Kidney epithelial cell (primary cell): Measurements from ENCODE around the gene SGMS1. TPM values are rescaled to one million over a fixed set of nuclear protein-coding genes. Genes with fewer than 3 reads are reported as not detected.

Experiments used
- DNase-seq: peaks from one replicate; pipeline ENCODE4 v3.0.0-alpha.2; 2010; ENCODE audit warnings: low read depth
- H3K27me3 ChIP-seq: 2 replicates; pipeline ENCODE4 v1.6.0; 2011; ENCODE audit warnings: low read length; ENCODE audit not compliant: control insufficient read depth, insufficient read depth
- H3K36me3 ChIP-seq: 2 replicates; pipeline ENCODE4 v1.5.1; 2011; ENCODE audit warnings: low read length; ENCODE audit not compliant: control insufficient read depth, insufficient read depth
- H3K4me3 ChIP-seq: 2 replicates; pipeline ENCODE4 v1.5.1; 2011; ENCODE audit warnings: low read depth, mild to moderate bottlenecking, control low read depth, low read length
- total RNA-seq: library from RNA; depleted of rRNA; stranded (reverse); fragments of >200 nt; gene quantifications from 2 replicates; pipeline ENCODE4 v1.2.3, GENCODE V29; 2015
- TF ChIP-seq, protein P1 (sequence below): IDR thresholded peaks from 2 replicates; pipeline ENCODE4 v1.5.1; 2011; ENCODE audit warnings: mild to moderate bottlenecking, moderate library complexity, low read length, control low read depth, inconsistent platforms; ENCODE audit not compliant: insufficient read depth, poor library complexity, severe bottlenecking

The SGMS1 gene
- total RNA-seq, 1 donor from 2014 or later = 27.0 TPM

DNA sequence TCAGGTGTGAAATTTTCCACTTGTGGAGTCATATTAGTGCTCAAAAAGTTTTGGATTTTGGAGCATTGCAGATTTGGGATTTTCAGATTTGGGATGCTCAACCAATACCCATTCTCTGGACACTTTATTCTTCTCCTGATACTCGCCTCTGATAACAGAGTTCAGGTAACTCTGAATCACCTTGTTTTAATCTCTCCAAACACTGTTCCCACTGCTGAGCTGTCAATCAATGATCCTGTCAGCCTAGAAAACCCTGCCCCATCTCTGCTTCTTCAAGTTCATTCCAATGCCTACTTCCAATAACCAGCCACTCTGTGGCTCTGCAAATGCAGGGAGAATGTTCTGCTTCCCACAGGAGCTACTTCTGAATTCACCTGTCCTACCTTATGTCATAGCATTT, 21.8 kb downstream of the SGMS1 start:
- Histone ChIP-seq H3K27me3 (no peaks in the 10 kb centered on the region), H3K4me3 (no peak overlapping the region), H3K36me3 (no peaks in the 10 kb centered on the region)
- TF ChIP-seq, protein P1, sequence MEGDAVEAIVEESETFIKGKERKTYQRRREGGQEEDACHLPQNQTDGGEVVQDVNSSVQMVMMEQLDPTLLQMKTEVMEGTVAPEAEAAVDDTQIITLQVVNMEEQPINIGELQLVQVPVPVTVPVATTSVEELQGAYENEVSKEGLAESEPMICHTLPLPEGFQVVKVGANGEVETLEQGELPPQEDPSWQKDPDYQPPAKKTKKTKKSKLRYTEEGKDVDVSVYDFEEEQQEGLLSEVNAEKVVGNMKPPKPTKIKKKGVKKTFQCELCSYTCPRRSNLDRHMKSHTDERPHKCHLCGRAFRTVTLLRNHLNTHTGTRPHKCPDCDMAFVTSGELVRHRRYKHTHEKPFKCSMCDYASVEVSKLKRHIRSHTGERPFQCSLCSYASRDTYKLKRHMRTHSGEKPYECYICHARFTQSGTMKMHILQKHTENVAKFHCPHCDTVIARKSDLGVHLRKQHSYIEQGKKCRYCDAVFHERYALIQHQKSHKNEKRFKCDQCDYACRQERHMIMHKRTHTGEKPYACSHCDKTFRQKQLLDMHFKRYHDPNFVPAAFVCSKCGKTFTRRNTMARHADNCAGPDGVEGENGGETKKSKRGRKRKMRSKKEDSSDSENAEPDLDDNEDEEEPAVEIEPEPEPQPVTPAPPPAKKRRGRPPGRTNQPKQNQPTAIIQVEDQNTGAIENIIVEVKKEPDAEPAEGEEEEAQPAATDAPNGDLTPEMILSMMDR = no peak
- no peak for DNase-seq

DNA sequence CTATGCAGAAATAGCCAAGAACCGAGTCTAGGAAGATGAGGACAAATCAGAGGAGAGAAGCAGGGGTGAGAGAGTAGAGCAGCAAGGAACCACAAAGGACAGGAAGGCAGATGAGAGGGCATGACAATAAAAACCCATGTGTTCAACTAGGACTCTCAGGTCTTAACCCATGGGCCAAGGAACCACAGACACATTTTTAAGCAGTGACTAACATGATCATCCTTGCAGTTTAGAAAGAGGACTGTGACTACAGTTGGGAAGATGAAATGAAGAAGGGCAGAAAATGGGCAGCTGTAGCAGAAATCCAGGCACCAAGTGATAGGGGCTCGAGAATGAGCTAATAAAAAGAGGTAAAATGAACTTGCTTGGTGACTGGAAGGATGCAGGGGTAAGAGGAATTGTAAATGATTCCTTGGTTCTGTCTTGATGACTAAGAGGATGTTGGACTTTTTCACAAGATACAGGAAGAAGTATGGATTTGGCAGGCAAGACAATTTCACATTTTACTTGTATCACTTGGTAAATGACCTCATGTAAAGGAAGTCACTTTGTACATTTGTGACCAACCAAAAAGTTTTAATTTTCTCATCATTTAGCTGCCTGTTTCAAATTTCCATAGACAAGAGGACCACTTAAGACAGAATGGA, 22.8 kb downstream of the SGMS1 start:
- TF ChIP-seq, protein P1 = no peak
- Histone ChIP-seq H3K36me3 (no peaks in the 10 kb centered on the region), H3K27me3 (no peaks in the 10 kb centered on the region), H3K4me3 (no peak overlapping the region)
- no peak for DNase-seq

DNA sequence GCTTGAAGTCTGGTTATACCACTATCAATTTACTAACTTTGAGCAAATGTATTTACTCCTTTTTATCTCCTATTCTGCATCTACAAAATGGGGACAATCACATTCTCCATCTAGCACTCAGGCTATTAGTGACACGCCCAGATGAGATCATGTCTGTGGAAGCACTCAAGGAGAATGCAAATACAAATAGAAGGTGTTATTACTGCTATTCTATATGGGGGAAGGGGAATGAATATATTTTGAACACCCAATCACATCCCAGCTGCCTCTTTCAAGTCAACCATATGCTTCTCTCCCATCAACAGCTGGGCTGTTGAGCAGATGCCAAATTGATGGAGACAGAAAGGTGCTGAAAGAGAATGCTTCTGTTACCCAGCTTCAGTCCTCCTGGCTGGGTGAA, 23.5 kb downstream of the SGMS1 start:
- no peak for DNase-seq
- Histone ChIP-seq H3K4me3 (no peak overlapping the region), H3K36me3 (no peaks in the 10 kb centered on the region), H3K27me3 (no peaks in the 10 kb centered on the region)
- TF ChIP-seq, protein P1 = no peak

DNA sequence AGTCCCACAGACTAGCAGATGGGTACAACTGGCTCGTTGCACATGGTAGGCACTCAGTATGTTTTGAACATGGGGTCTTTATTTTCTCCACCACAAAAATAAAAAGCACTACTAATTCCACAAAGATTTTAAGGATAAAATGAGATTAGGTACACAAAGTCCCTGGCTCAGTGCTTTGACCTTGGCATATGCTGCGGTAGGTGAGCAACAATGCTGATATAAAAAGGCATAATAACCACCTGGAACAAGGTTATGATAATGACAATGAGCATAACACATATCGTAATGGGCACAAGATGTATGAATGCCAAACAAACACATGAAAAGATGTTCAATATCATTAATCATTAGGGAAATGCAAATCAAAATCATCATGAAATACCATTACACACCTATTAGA, 26.9 kb downstream of the SGMS1 start:
- no peaks in the 10 kb centered on the region for H3K27me3 ChIP-seq
- no peak overlapping the region for H3K4me3 ChIP-seq
- TF ChIP-seq, protein P1 = no peak
- DNase-seq = no peak
- no peaks in the 10 kb centered on the region for H3K36me3 ChIP-seq

DNA sequence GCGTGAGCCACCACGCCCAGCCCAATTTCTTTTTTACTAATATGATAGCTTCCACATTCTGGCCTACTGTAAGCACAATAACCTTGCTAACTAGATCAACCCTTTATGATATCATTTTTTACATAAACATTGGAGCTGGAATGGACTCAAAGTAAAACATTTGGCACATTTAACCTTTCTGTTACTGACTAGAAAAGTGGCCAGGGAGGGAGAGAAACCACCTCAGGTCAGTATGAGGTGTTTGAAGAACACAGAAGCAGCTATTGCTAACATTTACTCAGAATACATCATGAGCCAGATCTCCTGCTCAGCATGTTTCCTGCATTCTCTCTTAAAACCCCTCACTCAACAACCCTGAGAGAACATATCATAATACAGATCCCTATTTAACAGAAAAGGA, 27.3 kb downstream of the SGMS1 start:
- Histone ChIP-seq H3K36me3 (no peaks in the 10 kb centered on the region), H3K4me3 (no peak overlapping the region), H3K27me3 (no peaks in the 10 kb centered on the region)
- DNase-seq = no peak
- TF ChIP-seq, protein P1 = no peak

DNA sequence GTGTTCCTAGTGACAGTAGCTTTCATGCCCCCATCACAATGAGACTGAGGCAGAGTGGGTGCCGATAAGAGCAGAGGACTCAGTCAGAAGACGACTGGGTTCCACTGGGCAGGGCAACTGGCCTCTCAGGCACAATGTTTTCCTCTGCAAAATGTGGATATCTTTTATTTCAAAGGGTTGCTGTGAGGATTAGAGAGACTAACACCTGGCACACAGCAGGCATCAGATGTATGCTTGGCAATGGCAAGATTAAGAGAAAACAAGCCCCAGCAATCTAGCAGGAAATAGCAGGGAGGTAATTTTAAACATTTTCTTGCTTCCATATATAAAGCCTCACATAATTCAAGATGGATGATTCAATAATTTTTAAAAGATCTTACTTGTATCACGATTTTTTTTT, 28.0 kb downstream of the SGMS1 start:
- H3K27me3 ChIP-seq = no peaks in the 10 kb centered on the region
- TF ChIP-seq, protein P1 = no peak
- no peak for DNase-seq
- no peaks in the 10 kb centered on the region for H3K36me3 ChIP-seq
- no peak overlapping the region for H3K4me3 ChIP-seq
